D721Med (cell line): ENCODE data around the gene DEPDC1B.
"Not testable (repeated sequence)": the region's sequence is repeated elsewhere in the genome, so short reads cannot be mapped to it uniquely, and the experiment has no call there.

Experiments
- DNase-seq: peaks from one replicate; pipeline ENCODE4 v3.0.0; 2011; ENCODE audit warnings: low spot score; ENCODE audit not compliant: insufficient read length
- FAIRE-seq: peaks from 2 replicates; lab custom pipeline; 2011; peaks lifted over from hg19 to GRCh38; lab: Jason Lieb, UNC
- CTCF ChIP-seq: IDR thresholded peaks from 2 replicates; pipeline ENCODE4 v1.5.1; 2012; ENCODE audit warnings: mild to moderate bottlenecking, control low read depth; ENCODE audit not compliant: insufficient read depth; ENCODE audit errors: missing control alignments

DEPDC1B gene

GRCh38 chr5:60699609-60700415 is at the start of gene DEPDC1B:
Gene DEPDC1B, minus strand, starts transcription at chr5:60700166. Its CDS starts 73 bp downstream, at chr5:60700093.
- peak; percentile 46 for TF ChIP-seq CTCF
- DNase-seq (peak; percentile 40), FAIRE-seq (no peak)

GRCh38 chr5:60744682-60745081 is 44.7 kb upstream of the DEPDC1B start:
- no peak for TF ChIP-seq CTCF
- DNase-seq = no peak
- no peak for FAIRE-seq

- FAIRE-seq = no peak
- TF ChIP-seq CTCF = no peak
- DNase-seq = no peak
Observed at GRCh38 chr5:60743511-60744314, 43.7 kb upstream of the DEPDC1B start.

- TF ChIP-seq CTCF = no peak
- DNase-seq (no peak), FAIRE-seq (no peak)
Observed at GRCh38 chr5:60740322-60740721, 40.4 kb upstream of the DEPDC1B start.

GRCh38 chr5:60738933-60739332 is 39.0 kb upstream of the DEPDC1B start:
- no peak for TF ChIP-seq CTCF
- FAIRE-seq = no peak
- no peak for DNase-seq

GRCh38 chr5:60738461-60738860 is 38.5 kb upstream of the DEPDC1B start:
- no peak for TF ChIP-seq CTCF
- no peak for DNase-seq
- FAIRE-seq = no peak

GRCh38 chr5:60730858-60731257 is 30.9 kb upstream of the DEPDC1B start:
- FAIRE-seq, DNase-seq: not testable (repeated sequence)
